Ovary (tissue), 9 donors: ENCODE measurements around the gene PPM1B. TPM values are rescaled to one million over a fixed set of nuclear protein-coding genes. Genes with fewer than 3 reads are reported as not detected.
"Not testable (repeated sequence)": the region's sequence is repeated elsewhere in the genome, so short reads cannot be mapped to it uniquely, and the experiment has no call there.

Experiments used
- DNase-seq, 5 donors: peaks; one replicate each; pipeline ENCODE4 v3.0.0-alpha.2; 2019 to 2020
- H3K27ac ChIP-seq, 2 donors: fragments of 200-600 bp; one replicate each; pipeline versions ENCODE4 v1.5.1 to v1.8.0; 2019 to 2022
- H3K27me3 ChIP-seq: fragments of 200-600 bp; one replicate; pipeline ENCODE4 v1.8.0; 2022
- H3K36me3 ChIP-seq: fragments of 200-600 bp; sonication (generic); one replicate; pipeline ENCODE4 v1.5.1; 2019
- H3K4me1 ChIP-seq: one replicate; pipeline ENCODE4 v1.8.1; 2013; ENCODE audit warnings: mild to moderate bottlenecking, moderate library complexity; ENCODE audit not compliant: insufficient read depth
- H3K4me3 ChIP-seq: fragments of 200-600 bp; sonication (generic); one replicate; pipeline ENCODE4 v1.5.1; 2017
- H3K9me3 ChIP-seq, 2 donors: fragments of 200-600 bp in 1 of 2; sonication (generic) in 1 of 2; one replicate each; pipeline versions ENCODE4 v1.5.1 to v1.8.1; 2013 to 2019; ENCODE audit warnings: mild to moderate bottlenecking in 1 of 2, moderate library complexity in 1 of 2
- CTCF ChIP-seq, 3 donors: fragments of 450-650 bp in 2 of 3; fragments of 200-600 bp in 1 of 3; IDR thresholded peaks; one replicate each; pipeline versions ENCODE4 v1.5.1 to v1.8.0; 2016 to 2022; ENCODE audit warnings: antibody characterized with exemption in 3 of 3, mild to moderate bottlenecking in 1 of 3
- EP300 ChIP-seq: sonication (generic); formaldehyde crosslinking; IDR thresholded peaks from one replicate; pipeline ENCODE4 v1.6.1; 2017; ENCODE audit warnings: antibody characterized with exemption
- POLR2A ChIP-seq: fragments of 450-650 bp; IDR thresholded peaks from one replicate; pipeline ENCODE4 v1.6.1; 2017; ENCODE audit warnings: antibody characterized with exemption, mild to moderate bottlenecking, moderate library complexity
- WGBS, 3 donors: extraction: QIAGEN DNeasy Blood & Tissue Kit in 1 of 3; methylation state at CpG; one replicate each; pipeline versions ENCODE4 v1.1.5 to v1.1.7; 2013 to 2017; 5-methylcytosine and 5-hydroxymethylcytosine counted together
- intact Hi-C, 4 donors: fragments of 100-400 bp; cut with DNase I; formaldehyde crosslinking; loops; one replicate each; pipeline versions ENCODE4 v1.11.0 to v1.15.1; 2022 to 2023
- polyA plus RNA-seq, 2 donors: library from polyadenylated mRNA; stranded (reverse); fragments of 200-250 nt in 1 of 2; fragments of 350-450 nt in 1 of 2; fragmentation: Illumina TruSeq in 1 of 2; extraction: RNeasy Lipid Tissue Mini Kit (QIAGEN cat#74804) in 1 of 2; gene quantifications; one replicate each; pipeline ENCODE4 v1.2.3, GENCODE V29; 2013 to 2014
- total RNA-seq, 7 donors: library from RNA; depleted of rRNA in 2 of 7; stranded (reverse); fragments of >200 nt in 2 of 7; fragmentation: NEBNext Ultra II Directional in 3 of 7; extraction: Animal tissue kit (Norgen Biotek cat#: 25700) in 3 of 7; gene quantifications; one replicate each; pipeline versions ENCODE4 v1.1.0 to v1.2.4, GENCODE V29; 2016 to 2023
- donor health status: DM: no; HTN: no; CAD: no; lungs with moderate emphysema.
- donor health status: DM: no; HTN: no; CAD: no.
- donor health status: Bipolar disorder and iron deficiency.
- donor health status: DM: yes; HTN: yes; CAD: no.
- donor health status: DM: no; HTN: no; CAD: no.
- donor health status: DM: yes; HTN: yes; CAD: no.

The PPM1B gene
- total and polyA plus RNA-seq, 9 donors: 27.6 to 43.4 (median 35.7) TPM

- Histone ChIP-seq H3K9me3 (no peaks in the 10 kb centered on the region), H3K27ac (no peak overlapping the region), H3K4me1 (no peaks in the 10 kb centered on the region), H3K4me3 (no peak overlapping the region), H3K36me3 (no peaks in the 10 kb centered on the region), H3K27me3 (no peaks in the 10 kb centered on the region)
- WGBS, 3 donors: 93 to 95% (median 95%) methylated on average over 5 of the region's 5 CpGs
- DNase-seq: no peak
- TF ChIP-seq POLR2A: no peak
- no peak for TF ChIP-seq CTCF (IDR thresholded peaks at IDR 0.05)
- no peak for TF ChIP-seq EP300
- intact Hi-C loops: no loop called here
Measured at GRCh38 chr2:44124500-44124899, 44.2 kb upstream of the PPM1B start.

DNA sequence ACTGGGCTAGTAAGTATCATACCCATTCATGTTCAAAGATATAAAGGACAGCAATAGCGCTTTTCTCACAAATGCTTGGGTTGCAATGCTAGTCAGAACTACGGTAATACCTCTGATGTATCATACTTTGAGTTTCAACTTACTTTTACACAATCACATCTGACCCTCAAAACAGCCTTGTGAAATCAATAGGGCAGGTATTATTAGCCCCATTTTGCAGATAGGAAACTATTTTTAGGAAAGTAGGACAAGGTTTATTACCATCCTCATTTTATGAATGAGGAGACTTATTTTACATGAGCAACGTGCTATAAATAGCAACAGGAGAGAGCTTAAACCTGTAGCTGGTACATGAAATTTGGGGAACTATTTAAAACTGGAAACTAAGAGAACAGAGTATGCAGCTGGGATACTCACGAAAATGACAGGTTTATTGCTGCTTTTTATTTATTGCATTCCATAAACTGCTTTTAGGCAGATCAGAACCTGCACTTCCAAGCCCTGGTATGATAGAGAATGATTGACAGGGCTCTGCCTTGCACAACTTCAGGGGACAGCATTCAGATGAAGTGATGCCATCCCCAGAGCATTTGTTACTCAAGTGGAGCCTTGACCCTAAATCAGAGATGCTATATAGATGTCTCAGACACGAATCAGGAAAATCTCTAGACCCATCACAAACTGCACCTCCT is 42.4 kb upstream of the PPM1B start:
- Histone ChIP-seq H3K27me3 (no peaks in the 10 kb centered on the region), H3K36me3 (no peaks in the 10 kb centered on the region), H3K27ac (no peak overlapping the region), H3K4me3 (no peak overlapping the region), H3K9me3 (no peaks in the 10 kb centered on the region), H3K4me1 (no peaks in the 10 kb centered on the region)
- intact Hi-C loops: no loop called here
- 43 to 50% (median 49%) methylated on average over 5 of the region's 5 CpGs for WGBS, 3 donors
- TF ChIP-seq CTCF (IDR thresholded peaks at IDR 0.05) (no peak), EP300 (no peak), POLR2A (no peak)
- DNase-seq: no peak

DNA sequence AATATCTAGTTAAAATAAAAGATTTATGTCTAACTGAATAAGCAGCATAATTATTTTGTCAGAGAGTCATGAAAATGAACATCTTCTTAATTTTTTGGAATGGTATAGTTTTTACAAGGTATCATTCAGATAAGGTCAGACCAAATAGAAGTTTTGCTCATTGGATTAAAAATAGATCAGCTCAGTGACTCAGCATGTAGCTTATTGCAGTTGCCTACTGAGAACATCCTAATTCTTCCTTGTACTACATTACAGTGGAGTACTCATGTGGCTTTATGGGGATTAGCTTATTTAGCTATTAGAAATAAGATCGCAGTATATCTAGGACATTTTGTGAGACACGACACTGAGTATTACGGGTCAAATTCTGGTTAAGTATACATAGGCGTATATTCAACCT is 38.2 kb upstream of the PPM1B start:
- intact Hi-C loops: no loop called here
- no peak for DNase-seq
- no peaks in the 10 kb centered on the region for H3K9me3 ChIP-seq
- no peak overlapping the region for H3K4me3 ChIP-seq
- TF ChIP-seq EP300: no peak
- TF ChIP-seq CTCF (IDR thresholded peaks at IDR 0.05): no peak
- TF ChIP-seq POLR2A: no peak
- no peaks in the 10 kb centered on the region for H3K27me3 ChIP-seq
- H3K36me3 ChIP-seq: no peaks in the 10 kb centered on the region
- no peaks in the 10 kb centered on the region for H3K4me1 ChIP-seq
- no peak overlapping the region for H3K27ac ChIP-seq
- WGBS, 3 donors: 13 to 48% (median 45%) methylated on average over 4 of the region's 4 CpGs

- no peaks in the 10 kb centered on the region for H3K4me1 ChIP-seq
- no peak overlapping the region for H3K27ac ChIP-seq
- TF ChIP-seq CTCF (IDR thresholded peaks at IDR 0.05): no peak
- intact Hi-C loops: no loop called here
- no peaks in the 10 kb centered on the region for H3K9me3 ChIP-seq
- H3K36me3 ChIP-seq: no peaks in the 10 kb centered on the region
- no peak overlapping the region for H3K4me3 ChIP-seq
- no peaks in the 10 kb centered on the region for H3K27me3 ChIP-seq
- no peak for DNase-seq
Measured at GRCh38 chr2:44131177-44131576, 37.5 kb upstream of the PPM1B start.

- WGBS, 3 donors: 93 to 94% (median 93%) methylated on average over 3 of the region's 3 CpGs
- intact Hi-C loops, H3K4me3 ChIP-seq, H3K27me3 ChIP-seq, H3K4me1 ChIP-seq, DNase-seq, H3K27ac ChIP-seq, H3K9me3 ChIP-seq, H3K36me3 ChIP-seq: not testable (repeated sequence)
Measured at GRCh38 chr2:44133602-44134001, 35.1 kb upstream of the PPM1B start.
